Psoas muscle (tissue), 8 donors: ENCODE results near the gene AKT3. TPM values are rescaled to one million over a fixed set of nuclear protein-coding genes. Genes with fewer than 3 reads are reported as not detected.

Experiments
- ATAC-seq, 4 donors: fragments of 200-7000 bp; cut with Tn5 transposase; one replicate each; pipeline ENCODE4 v1.9.1; 2020; ENCODE audit warnings: moderate library complexity in 3 of 4, mild to moderate bottlenecking in 2 of 4
- DNase-seq, 2 donors: peaks; one replicate each; pipeline ENCODE4 v3.0.0-alpha.2; 2020
- H3K27ac ChIP-seq: fragments of 200-600 bp; one replicate; pipeline ENCODE4 v1.8.0; 2022
- H3K27me3 ChIP-seq, 3 donors: fragments of 200-600 bp in 1 of 3; one replicate each; pipeline versions ENCODE4 v1.6.1 to v1.8.0; 2013 to 2022; ENCODE audit warnings: low read length in 2 of 3, mild to moderate bottlenecking in 2 of 3, moderate library complexity in 1 of 3; ENCODE audit not compliant: insufficient read depth in 3 of 3
- H3K36me3 ChIP-seq, 2 donors: fragments of 200-600 bp in 1 of 2; one replicate each; pipeline versions ENCODE4 v1.6.1 to v1.8.0; 2013 to 2022; ENCODE audit warnings: low read depth in 1 of 2, mild to moderate bottlenecking in 1 of 2, moderate library complexity in 1 of 2; ENCODE audit not compliant: insufficient read depth in 1 of 2
- H3K4me1 ChIP-seq: fragments of 200-600 bp; one replicate; pipeline ENCODE4 v1.8.0; 2022
- H3K4me3 ChIP-seq: fragments of 200-600 bp; one replicate; pipeline ENCODE4 v1.8.0; 2022; ENCODE audit warnings: mild to moderate bottlenecking
- H3K9me3 ChIP-seq: fragments of 200-600 bp; one replicate; pipeline ENCODE4 v1.8.0; 2022
- WGBS, 3 donors: extraction: QIAGEN DNeasy Blood & Tissue Kit; methylation state at CpG; one replicate each; pipeline versions ENCODE4 v1.1.6 to v1.1.7; 2013; 5-methylcytosine and 5-hydroxymethylcytosine counted together
- intact Hi-C, 2 donors: fragments of 100-400 bp; cut with DNase I; formaldehyde crosslinking; loops; one replicate each; pipeline versions ENCODE4 v1.11.0 to v1.14.2; 2022
- polyA plus RNA-seq, 3 donors: library from polyadenylated mRNA; stranded (reverse); fragments of 200-250 nt; gene quantifications; one replicate each; pipeline ENCODE4 v1.2.3, GENCODE V29; 2013
- total RNA-seq, 4 donors: library from RNA; stranded (reverse); fragmentation: NEBNext Ultra II Directional in 2 of 4; extraction: Animal tissue kit (Norgen Biotek cat#: 25700) in 2 of 4; gene quantifications; one replicate each; pipeline versions ENCODE4 v1.2.1 to v1.2.4, GENCODE V29; 2021 to 2023
- TF ChIP-seq, protein P1 (sequence below): fragments of 200-600 bp; IDR thresholded peaks from one replicate; pipeline ENCODE4 v1.8.0; 2022; ENCODE audit warnings: antibody characterized with exemption
- donor health status: healthy with polysubstance abuse.
- donor health status: DM: no; HTN: no; CAD: no; lungs with moderate emphysema.
- donor health status: Bipolar disorder and iron deficiency.
- donor health status: healthy.
- donor health status: DM: yes; HTN: yes; CAD: no.
- donor health status: DM: no; HTN: no; CAD: no.
- donor health status: DM: no; HTN: no; CAD: no.
- donor health status: DM: yes; HTN: yes; CAD: no.

Gene AKT3
- total and polyA plus RNA-seq, 7 donors = 3.3 to 25.1 (median 9.8) TPM

DNA sequence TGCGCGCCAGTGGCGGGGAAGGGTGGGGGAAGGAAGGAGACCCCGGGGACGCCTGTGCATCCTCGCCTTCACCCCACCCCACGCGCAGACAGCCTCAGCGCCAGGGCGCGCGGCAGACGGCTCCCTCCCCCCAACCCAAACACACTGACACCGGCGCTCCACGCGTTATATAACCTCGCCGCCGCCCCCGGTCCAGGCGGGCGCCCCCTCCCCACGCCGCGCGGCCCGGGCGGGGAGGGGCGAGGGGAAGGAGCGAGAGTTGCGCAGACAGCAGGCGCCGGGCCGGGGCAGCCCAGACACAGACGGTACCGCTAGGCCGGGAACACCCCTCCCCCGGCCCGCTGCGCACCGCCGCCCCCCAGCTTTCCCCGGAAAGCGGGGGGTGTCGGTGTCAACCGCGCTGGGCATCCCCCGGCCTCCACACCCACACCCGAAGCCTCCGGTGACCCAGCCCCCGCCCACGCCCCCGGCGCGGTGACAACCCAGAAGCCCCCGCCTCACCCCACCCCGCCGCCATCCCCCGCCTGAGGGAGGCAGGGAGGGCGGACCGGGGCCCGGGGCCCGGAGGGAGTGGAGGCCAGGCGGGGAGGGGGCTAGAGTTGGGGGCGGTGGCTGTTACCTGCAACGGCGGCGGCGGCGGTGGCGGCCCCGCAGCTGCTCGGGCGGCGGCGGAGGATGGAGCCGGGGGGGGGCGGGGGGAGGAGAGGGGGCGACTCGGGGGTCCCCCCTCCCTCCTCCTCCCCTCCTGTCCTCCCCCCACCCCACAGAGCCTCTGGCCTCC is 432 bp downstream of the AKT3 start:
- peak; percentile 34 to 55 (median 50) for ATAC-seq
- H3K4me1 ChIP-seq = peaks cover 2% of the 10 kb centered on the region
- no peaks in the 10 kb centered on the region for H3K27me3 ChIP-seq
- H3K4me3 ChIP-seq = peak overlapping the region; percentile 86
- intact Hi-C loops = loop anchor here in 1 of 2 donors (5.0 to 10.0 kb wide), 2 partner anchors 193 to 425 kb away; no protein-coding TSS in a partner anchor
- TF ChIP-seq, protein P1, sequence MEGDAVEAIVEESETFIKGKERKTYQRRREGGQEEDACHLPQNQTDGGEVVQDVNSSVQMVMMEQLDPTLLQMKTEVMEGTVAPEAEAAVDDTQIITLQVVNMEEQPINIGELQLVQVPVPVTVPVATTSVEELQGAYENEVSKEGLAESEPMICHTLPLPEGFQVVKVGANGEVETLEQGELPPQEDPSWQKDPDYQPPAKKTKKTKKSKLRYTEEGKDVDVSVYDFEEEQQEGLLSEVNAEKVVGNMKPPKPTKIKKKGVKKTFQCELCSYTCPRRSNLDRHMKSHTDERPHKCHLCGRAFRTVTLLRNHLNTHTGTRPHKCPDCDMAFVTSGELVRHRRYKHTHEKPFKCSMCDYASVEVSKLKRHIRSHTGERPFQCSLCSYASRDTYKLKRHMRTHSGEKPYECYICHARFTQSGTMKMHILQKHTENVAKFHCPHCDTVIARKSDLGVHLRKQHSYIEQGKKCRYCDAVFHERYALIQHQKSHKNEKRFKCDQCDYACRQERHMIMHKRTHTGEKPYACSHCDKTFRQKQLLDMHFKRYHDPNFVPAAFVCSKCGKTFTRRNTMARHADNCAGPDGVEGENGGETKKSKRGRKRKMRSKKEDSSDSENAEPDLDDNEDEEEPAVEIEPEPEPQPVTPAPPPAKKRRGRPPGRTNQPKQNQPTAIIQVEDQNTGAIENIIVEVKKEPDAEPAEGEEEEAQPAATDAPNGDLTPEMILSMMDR = no peak
- no peaks in the 10 kb centered on the region for H3K36me3 ChIP-seq
- H3K27ac ChIP-seq = peak overlapping the region; percentile 92
- no peaks in the 10 kb centered on the region for H3K9me3 ChIP-seq
- 1% methylated on average over 14 to 76 of the region's 81 CpGs for WGBS, 3 donors
- DNase-seq = peak; percentile 43 to 70

DNA sequence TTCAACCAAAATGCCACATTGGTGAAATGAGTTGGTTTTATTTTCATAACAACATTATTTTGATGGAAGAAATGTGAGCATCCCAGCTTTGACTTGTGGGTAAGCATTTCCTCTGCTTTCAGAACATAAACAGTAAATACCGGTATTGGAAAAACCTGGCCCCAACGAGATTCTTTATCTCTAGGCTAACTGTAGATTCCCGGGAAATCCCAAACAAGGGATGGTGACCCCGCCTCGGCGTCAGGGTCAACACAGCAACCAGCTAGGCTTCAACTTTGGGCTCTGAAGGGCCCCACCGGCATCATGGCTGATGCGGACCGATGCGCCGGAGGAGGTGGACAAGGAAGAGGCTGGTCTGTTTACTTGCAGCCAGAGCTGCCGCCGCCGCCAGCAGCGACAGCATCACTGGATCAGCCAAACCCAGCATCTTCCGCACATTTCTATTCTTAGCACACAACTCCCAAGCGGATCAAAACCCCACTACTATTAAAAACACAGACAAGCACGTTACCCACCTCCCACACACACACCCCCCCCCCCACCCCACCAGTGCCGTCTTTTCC is 1.1 kb downstream of the AKT3 start:
- H3K36me3 ChIP-seq = no peaks in the 10 kb centered on the region
- ATAC-seq (peak; percentile 30 to 57 (median 34)), DNase-seq (peak; percentile 66 to 80)
- H3K27ac ChIP-seq = peak overlapping the region; percentile 92
- no peaks in the 10 kb centered on the region for H3K9me3 ChIP-seq
- H3K27me3 ChIP-seq = no peaks in the 10 kb centered on the region
- H3K4me3 ChIP-seq = peak overlapping the region; percentile 86
- TF ChIP-seq, protein P1 = no peak
- 1 to 2% (median 2%) methylated on average over 14 to 19 of the region's 19 CpGs for WGBS, 3 donors
- intact Hi-C loops = no loop called here
- H3K4me1 ChIP-seq = peaks cover 2% of the 10 kb centered on the region

DNA sequence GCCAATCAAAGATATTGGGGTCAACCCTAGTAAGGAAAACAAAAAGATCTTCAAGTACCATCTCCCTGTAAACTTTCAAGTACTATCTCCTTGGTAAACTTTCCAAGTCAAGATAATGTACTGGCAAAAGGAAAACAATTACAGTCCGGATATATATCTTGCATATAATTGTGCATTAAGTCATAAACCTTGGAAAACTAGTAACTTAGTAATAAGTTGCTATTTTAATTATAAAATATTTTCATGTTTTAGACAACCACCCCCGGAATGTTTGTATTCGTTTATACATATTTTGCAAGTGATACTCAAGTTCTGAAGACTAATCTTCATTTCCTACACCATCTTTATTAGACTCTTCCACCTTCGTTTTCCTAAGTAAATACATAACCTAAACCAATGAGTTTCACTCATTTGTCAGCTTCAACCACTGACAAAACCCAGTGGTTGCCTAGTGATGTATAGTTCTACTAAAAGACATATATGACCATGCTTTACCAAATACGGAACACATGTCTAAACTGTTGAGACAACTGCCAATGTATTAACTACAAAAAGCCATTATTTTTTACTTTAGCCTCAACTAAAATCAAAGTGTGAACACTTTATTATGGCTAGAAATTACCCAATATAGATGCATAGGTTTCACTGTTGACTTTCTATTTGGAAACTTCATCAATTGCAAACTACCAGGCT is 1.7 kb downstream of the AKT3 start:
- H3K9me3 ChIP-seq = no peaks in the 10 kb centered on the region
- peak overlapping the region; percentile 92 for H3K27ac ChIP-seq
- 67 to 84% (median 71%) methylated on average over 5 of the region's 5 CpGs for WGBS, 3 donors
- DNase-seq = no peak
- ATAC-seq = no peak
- no peaks in the 10 kb centered on the region for H3K27me3 ChIP-seq
- peaks cover 2% of the 10 kb centered on the region for H3K4me1 ChIP-seq
- TF ChIP-seq, protein P1 = no peak
- H3K36me3 ChIP-seq = no peaks in the 10 kb centered on the region
- intact Hi-C loops = no loop called here
- peak overlapping the region; percentile 86 for H3K4me3 ChIP-seq

DNA sequence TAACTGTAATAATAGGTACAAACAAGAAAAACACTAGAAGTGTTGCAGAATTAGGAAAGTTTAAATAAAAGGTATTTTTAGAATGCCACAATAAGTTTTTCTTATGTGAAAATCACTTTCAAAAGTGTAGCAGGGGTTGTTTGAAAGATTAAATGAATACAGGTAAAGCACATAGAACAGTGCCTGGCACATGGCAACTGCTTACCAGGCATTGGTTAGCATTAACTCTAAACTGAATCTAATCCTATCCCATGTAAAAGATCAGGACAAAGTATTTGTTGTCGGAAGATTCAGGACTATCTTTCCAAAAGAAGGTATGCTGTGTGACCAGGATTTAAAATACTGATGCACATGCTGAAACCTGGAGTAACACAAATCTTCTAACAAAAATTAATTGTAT is 3.3 kb downstream of the AKT3 start:
- no peaks in the 10 kb centered on the region for H3K9me3 ChIP-seq
- DNase-seq (no peak), ATAC-seq (no peak)
- no peak overlapping the region for H3K4me3 ChIP-seq
- 79 to 100% (median 95%) methylated on average over 1 of the region's 1 CpG for WGBS, 3 donors
- intact Hi-C loops = no loop called here
- no peaks in the 10 kb centered on the region for H3K36me3 ChIP-seq
- no peak overlapping the region for H3K27ac ChIP-seq
- TF ChIP-seq, protein P1 = no peak
- H3K27me3 ChIP-seq = no peaks in the 10 kb centered on the region
- peaks cover 2% of the 10 kb centered on the region for H3K4me1 ChIP-seq
